Activated CD4-positive, alpha-beta T cell treated with anti-CD3 and anti-CD28 coated beads for 24 hours (primary cell): ENCODE measurements around the gene SYPL2.

Source experiments
- DNase-seq, 2 donors: peaks; one replicate each; pipeline ENCODE4 v3.0.0-alpha.2; 2020; ENCODE audit warnings: low read depth in 2 of 2

Gene SYPL2

GRCh38 chr1:109492779-109493178 is 26.4 kb downstream of the SYPL2 start:
- DNase-seq: no peak

- DNase-seq: no peak
Measured at GRCh38 chr1:109493227-109493626, 26.9 kb downstream of the SYPL2 start.

GRCh38 chr1:109493805-109494539 is 27.6 kb downstream of the SYPL2 start, which contains the start of gene CYB561D1:
TSS of gene CYB561D1 (plus strand) at chr1:109494094. CDS start at chr1:109494140, 46 bp downstream.
- DNase-seq: peak; percentile 82 to 85

GRCh38 chr1:109495738-109496137 is 29.4 kb downstream of the SYPL2 start:
- DNase-seq: no peak

- DNase-seq: no peak
Measured at GRCh38 chr1:109497449-109498160, 31.3 kb downstream of the SYPL2 start.

GRCh38 chr1:109498161-109498801 is 31.9 kb downstream of the SYPL2 start:
- DNase-seq: no peak

GRCh38 chr1:109499081-109499480 is 32.7 kb downstream of the SYPL2 start:
- no peak for DNase-seq

- peak in 1 of 2 donors; percentile 52 for DNase-seq
Measured at GRCh38 chr1:109499661-109500536, 33.6 kb downstream of the SYPL2 start.

GRCh38 chr1:109500941-109501381 is 34.6 kb downstream of the SYPL2 start:
- no peak for DNase-seq

GRCh38 chr1:109501644-109502363 is 35.5 kb downstream of the SYPL2 start:
- DNase-seq: no peak

GRCh38 chr1:109502364-109502851 is 36.1 kb downstream of the SYPL2 start:
- no peak for DNase-seq

GRCh38 chr1:109503935-109504334 is 37.6 kb downstream of the SYPL2 start:
- no peak for DNase-seq

- DNase-seq: no peak
Measured at GRCh38 chr1:109504974-109505373, 38.6 kb downstream of the SYPL2 start.

GRCh38 chr1:109508001-109508872 is 41.9 kb downstream of the SYPL2 start:
- DNase-seq: no peak

GRCh38 chr1:109508873-109509175 is 42.5 kb downstream of the SYPL2 start:
- no peak for DNase-seq

- DNase-seq: peak; percentile 50 to 58
Measured at GRCh38 chr1:109509176-109510134, 43.1 kb downstream of the SYPL2 start, which contains the start of gene AMIGO1. TSS of gene AMIGO1 (minus strand) at chr1:109509727. CDS start at chr1:109508912, 815 bp downstream.

- DNase-seq: no peak
Measured at GRCh38 chr1:109513110-109513710, 46.9 kb downstream of the SYPL2 start.

GRCh38 chr1:109514846-109515245 is 48.5 kb downstream of the SYPL2 start:
- no peak for DNase-seq
